Karpas-422 (cell line): Measurements from ENCODE around the gene TSC22D2. TPM values are rescaled to one million over a fixed set of nuclear protein-coding genes. Genes with fewer than 3 reads are reported as not detected.

Experiments
- DNase-seq: peaks from one replicate; pipeline ENCODE4 v3.0.0-alpha.2; 2015
- H2AFZ ChIP-seq: fragments of 200-600 bp; sonication (generic); 2 replicates; pipeline ENCODE4 v1.6.1; 2014; ENCODE audit warnings: antibody characterized with exemption, low read length, mixed read lengths
- H3K27ac ChIP-seq: fragments of 200-600 bp; sonication (generic); 2 replicates; pipeline ENCODE4 v1.5.1; 2014; ENCODE audit warnings: mild to moderate bottlenecking, low read length, moderate library complexity
- H3K27me3 ChIP-seq: fragments of 200-600 bp; sonication (generic); 2 replicates; pipeline ENCODE4 v1.6.1; 2014; ENCODE audit warnings: low read length, mixed read lengths
- H3K36me3 ChIP-seq: fragments of 200-600 bp; sonication (generic); 2 replicates; pipeline ENCODE4 v1.6.1; 2014; ENCODE audit warnings: low read length, mixed read lengths; ENCODE audit not compliant: insufficient read depth
- H3K4me1 ChIP-seq: fragments of 200-600 bp; sonication (generic); 2 replicates; pipeline ENCODE4 v1.6.1; 2014; ENCODE audit warnings: mild to moderate bottlenecking, low read length, mixed read lengths
- H3K4me2 ChIP-seq: fragments of 200-600 bp; sonication (generic); 2 replicates; pipeline ENCODE4 v1.6.1; 2014; ENCODE audit warnings: low read length, low read depth, mild to moderate bottlenecking; ENCODE audit not compliant: poor library complexity, severe bottlenecking
- H3K4me3 ChIP-seq: fragments of 200-600 bp; sonication (generic); 2 replicates; pipeline ENCODE4 v1.5.1; 2014; ENCODE audit warnings: mild to moderate bottlenecking, antibody characterized with exemption, low read length, mixed read lengths
- H3K79me2 ChIP-seq: fragments of 200-600 bp; sonication (generic); 2 replicates; pipeline ENCODE4 v1.6.1; 2014; ENCODE audit warnings: mild to moderate bottlenecking, low read length, mixed read lengths
- H3K9ac ChIP-seq: fragments of 200-600 bp; sonication (generic); 2 replicates; pipeline ENCODE4 v1.6.0; 2014; ENCODE audit warnings: low read length
- H3K9me2 ChIP-seq: fragments of 200-600 bp; sonication (generic), shearing (Covaris generic); replicated peaks from 2 replicates; pipeline ENCODE4 v1.6.0; 2014; ENCODE audit warnings: mild to moderate bottlenecking, low read length, moderate library complexity; ENCODE audit not compliant: insufficient read depth
- H3K9me3 ChIP-seq: fragments of 300-700, 200-600 bp; sonication (generic); 2 replicates; pipeline ENCODE4 v1.6.1; 2014; ENCODE audit warnings: low read length, mixed read lengths
- H4K20me1 ChIP-seq: fragments of 200-600 bp; sonication (generic); 2 replicates; pipeline ENCODE4 v1.6.1; 2014; ENCODE audit warnings: mild to moderate bottlenecking, antibody characterized with exemption, low read length, low read depth; ENCODE audit not compliant: insufficient read depth
- total RNA-seq: library from RNA; depleted of rRNA; stranded (reverse); fragments of >200 nt; shearing (Covaris generic); gene quantifications from 2 replicates; pipeline ENCODE4 v1.2.3, GENCODE V29; 2014; ENCODE audit warnings: low replicate concordance

TSC22D2 gene
- total RNA-seq, 1 experiment from 2014 or later = 44.4 TPM

DNA sequence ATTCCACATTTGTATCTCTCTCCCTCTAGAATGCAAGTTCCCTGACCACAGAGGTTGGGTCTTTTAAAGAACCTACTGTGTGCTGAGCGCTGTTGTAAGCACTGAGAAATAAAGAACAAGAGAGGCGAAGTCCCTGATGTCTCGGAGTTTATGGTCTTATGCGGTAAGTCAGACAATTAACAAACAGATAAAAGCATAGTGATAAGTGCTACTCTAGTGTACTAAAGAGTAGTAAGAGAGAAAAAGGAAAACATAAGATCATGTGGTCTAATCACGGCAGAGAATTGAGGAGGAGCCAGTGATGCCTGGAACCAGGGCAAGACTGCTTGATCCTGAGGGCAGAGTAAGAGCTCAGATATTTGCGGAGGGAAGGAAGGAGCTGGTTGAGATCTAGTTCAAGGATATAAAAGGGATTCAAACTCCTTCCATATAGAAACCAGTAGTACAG is 29.8 kb upstream of the TSC22D2 start:
- Histone ChIP-seq H3K79me2 (no peaks in the 10 kb centered on the region), H3K27me3 (no peaks in the 10 kb centered on the region), H2AFZ (no peak overlapping the region), H3K4me3 (no peak overlapping the region), H3K9me3 (no peaks in the 10 kb centered on the region), H3K36me3 (no peaks in the 10 kb centered on the region), H3K4me1 (peaks cover 9% of the 10 kb centered on the region), H3K4me2 (no peak overlapping the region), H3K9ac (no peak overlapping the region), H4K20me1 (no peaks in the 10 kb centered on the region), H3K9me2 (no peaks in the 10 kb centered on the region), H3K27ac (no peak overlapping the region)
- DNase-seq = no peak

DNA sequence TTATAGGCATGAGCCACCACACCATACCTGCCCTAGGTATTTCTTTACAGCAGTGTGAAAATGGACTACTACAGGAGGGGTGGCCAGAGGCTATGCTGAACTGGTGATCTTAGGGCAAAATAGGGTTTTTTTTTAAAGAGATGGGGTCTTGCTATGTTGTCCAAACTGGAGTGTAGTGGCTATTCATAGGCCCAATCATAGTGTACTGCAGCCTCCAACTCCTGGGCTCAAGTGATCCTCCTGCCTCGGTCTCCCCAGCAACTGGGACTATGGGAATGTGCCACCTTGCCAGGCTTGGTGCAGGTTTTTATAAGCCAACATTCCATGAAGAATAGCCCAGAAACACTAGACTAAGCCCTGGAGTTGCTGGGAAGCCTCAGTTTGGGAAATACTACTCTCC is 28.6 kb upstream of the TSC22D2 start:
- H3K27ac ChIP-seq = no peak overlapping the region
- H3K9me3 ChIP-seq = no peaks in the 10 kb centered on the region
- no peak overlapping the region for H3K4me2 ChIP-seq
- H3K4me3 ChIP-seq = no peak overlapping the region
- H4K20me1 ChIP-seq = no peaks in the 10 kb centered on the region
- no peak overlapping the region for H3K9ac ChIP-seq
- no peaks in the 10 kb centered on the region for H3K36me3 ChIP-seq
- H3K4me1 ChIP-seq = peaks cover 7% of the 10 kb centered on the region
- no peaks in the 10 kb centered on the region for H3K9me2 ChIP-seq
- no peak overlapping the region for H2AFZ ChIP-seq
- H3K79me2 ChIP-seq = no peaks in the 10 kb centered on the region
- H3K27me3 ChIP-seq = no peaks in the 10 kb centered on the region
- DNase-seq = no peak

- no peaks in the 10 kb centered on the region for H3K27me3 ChIP-seq
- peak overlapping the region; percentile 49 for H3K9ac ChIP-seq
- H3K9me2 ChIP-seq = no peaks in the 10 kb centered on the region
- peak overlapping the region; percentile 42 for H3K4me3 ChIP-seq
- H3K36me3 ChIP-seq = no peaks in the 10 kb centered on the region
- no peaks in the 10 kb centered on the region for H4K20me1 ChIP-seq
- H3K9me3 ChIP-seq = no peaks in the 10 kb centered on the region
- H3K4me2 ChIP-seq = peak overlapping the region; percentile 68
- DNase-seq = peak; percentile 93
- peaks cover 20% of the 10 kb centered on the region for H3K4me1 ChIP-seq
- H3K79me2 ChIP-seq = no peaks in the 10 kb centered on the region
- H2AFZ ChIP-seq = peak overlapping the region; percentile 51
- H3K27ac ChIP-seq = peak overlapping the region; percentile 4; the same call in 1 of the 2 replicates
Observed at GRCh38 chr3:150384296-150385212, 23.5 kb upstream of the TSC22D2 start.

DNA sequence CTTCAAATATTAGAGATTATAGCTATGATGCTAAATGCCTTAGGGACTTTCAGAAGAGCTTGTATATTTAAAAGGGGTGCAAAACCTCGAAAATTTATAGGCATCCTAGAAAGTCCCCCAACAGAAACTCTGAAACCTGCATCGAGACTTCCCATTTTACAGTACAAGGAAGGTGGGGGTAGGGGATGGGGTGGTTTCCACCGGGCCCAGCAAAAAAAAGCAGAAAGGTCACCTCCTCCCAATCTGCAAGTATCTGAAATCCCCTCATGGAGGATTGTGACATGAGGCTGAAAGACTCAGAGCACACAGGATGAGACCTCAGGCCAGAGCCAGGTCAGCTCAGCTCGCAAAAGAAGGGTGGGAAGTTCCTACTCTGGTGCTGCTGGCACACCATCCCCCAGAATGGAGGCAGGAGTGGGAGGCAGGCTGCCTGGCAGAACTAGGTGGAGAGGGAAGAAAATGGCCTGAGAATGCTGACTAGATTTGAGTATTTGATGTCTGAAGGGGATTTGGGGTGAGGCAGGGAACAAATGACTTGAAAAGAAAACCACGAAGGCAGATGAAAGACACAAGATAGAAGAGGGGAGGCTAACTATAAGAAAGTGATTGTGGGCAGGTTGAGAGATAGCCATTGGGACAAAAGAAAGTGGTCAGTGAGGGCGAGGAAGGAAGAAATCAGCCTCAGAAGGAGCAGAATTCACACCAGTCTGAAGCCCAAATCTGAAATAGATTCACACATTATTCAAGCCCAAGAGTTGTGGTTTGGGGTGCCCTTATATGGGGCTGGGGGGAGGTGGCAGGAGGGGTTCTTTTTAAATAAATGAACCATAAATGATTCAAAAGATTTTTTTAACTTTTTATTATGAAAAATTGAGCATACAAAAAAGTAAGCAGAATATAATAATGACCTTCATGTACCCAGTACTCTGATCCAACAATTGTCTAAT is 22.5 kb upstream of the TSC22D2 start:
- H3K9ac ChIP-seq = peak overlapping the region; percentile 49
- no peak overlapping the region for H3K27ac ChIP-seq
- H3K4me1 ChIP-seq = peaks cover 20% of the 10 kb centered on the region
- H3K9me3 ChIP-seq = no peaks in the 10 kb centered on the region
- H3K4me3 ChIP-seq = peak overlapping the region; percentile 17
- H2AFZ ChIP-seq = peak overlapping the region; percentile 51
- no peak for DNase-seq
- H4K20me1 ChIP-seq = no peaks in the 10 kb centered on the region
- no peaks in the 10 kb centered on the region for H3K79me2 ChIP-seq
- no peaks in the 10 kb centered on the region for H3K36me3 ChIP-seq
- H3K9me2 ChIP-seq = no peaks in the 10 kb centered on the region
- peak overlapping the region; percentile 68 for H3K4me2 ChIP-seq
- H3K27me3 ChIP-seq = no peaks in the 10 kb centered on the region

GRCh38 chr3:150388498-150389418 is 19.3 kb upstream of the TSC22D2 start:
- Histone ChIP-seq H3K4me2 (no peak overlapping the region), H4K20me1 (no peaks in the 10 kb centered on the region), H3K27me3 (no peaks in the 10 kb centered on the region), H2AFZ (no peak overlapping the region), H3K9me3 (no peaks in the 10 kb centered on the region), H3K4me1 (peaks cover 20% of the 10 kb centered on the region), H3K79me2 (no peaks in the 10 kb centered on the region), H3K9ac (no peak overlapping the region), H3K36me3 (no peaks in the 10 kb centered on the region), H3K9me2 (no peaks in the 10 kb centered on the region), H3K4me3 (no peak overlapping the region), H3K27ac (no peak overlapping the region)
- no peak for DNase-seq

GRCh38 chr3:150390087-150390486 is 18.0 kb upstream of the TSC22D2 start:
- Histone ChIP-seq H3K4me3 (no peak overlapping the region), H3K4me2 (no peak overlapping the region), H3K36me3 (no peaks in the 10 kb centered on the region), H3K9me2 (no peaks in the 10 kb centered on the region), H3K9ac (no peak overlapping the region), H4K20me1 (no peaks in the 10 kb centered on the region), H3K27me3 (no peaks in the 10 kb centered on the region), H3K27ac (no peak overlapping the region), H3K4me1 (peaks cover 7% of the 10 kb centered on the region), H2AFZ (no peak overlapping the region), H3K79me2 (no peaks in the 10 kb centered on the region), H3K9me3 (no peaks in the 10 kb centered on the region)
- no peak for DNase-seq

DNA sequence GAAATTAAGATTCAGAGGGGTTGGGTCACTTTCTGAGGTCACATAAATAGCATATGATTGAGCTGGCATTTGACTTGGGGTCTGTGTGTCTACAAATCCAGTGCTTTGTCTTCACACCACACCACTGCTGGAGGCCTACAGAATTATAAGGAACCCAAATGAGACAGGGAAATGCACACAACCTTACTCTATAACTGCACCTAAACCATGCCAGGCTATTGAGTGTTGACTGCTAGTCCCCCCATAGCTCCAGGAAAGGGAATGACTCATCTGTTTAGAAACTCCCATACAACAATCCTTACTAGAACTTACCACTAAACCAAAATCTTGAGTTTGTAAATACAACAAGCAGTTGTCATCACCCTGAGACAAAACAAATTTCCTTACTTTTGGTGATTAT is 16.9 kb upstream of the TSC22D2 start:
- Histone ChIP-seq H2AFZ (no peak overlapping the region), H3K36me3 (no peaks in the 10 kb centered on the region), H3K9me3 (no peaks in the 10 kb centered on the region), H3K9ac (no peak overlapping the region), H3K4me3 (no peak overlapping the region), H3K27me3 (no peaks in the 10 kb centered on the region), H3K9me2 (no peaks in the 10 kb centered on the region), H3K4me1 (no peaks in the 10 kb centered on the region; the same call in 1 of the 2 replicates), H4K20me1 (no peaks in the 10 kb centered on the region), H3K79me2 (no peaks in the 10 kb centered on the region), H3K27ac (no peak overlapping the region), H3K4me2 (no peak overlapping the region)
- no peak for DNase-seq
